HG03460 (cell line): ENCODE data around the gene PALLD.

Experiments
- ATAC-seq: cut with Tn5 transposase; IDR thresholded peaks from one replicate; pipeline ENCODE4 v1.9.1; 2021; ENCODE audit not compliant: unreplicated experiment

Gene PALLD

DNA sequence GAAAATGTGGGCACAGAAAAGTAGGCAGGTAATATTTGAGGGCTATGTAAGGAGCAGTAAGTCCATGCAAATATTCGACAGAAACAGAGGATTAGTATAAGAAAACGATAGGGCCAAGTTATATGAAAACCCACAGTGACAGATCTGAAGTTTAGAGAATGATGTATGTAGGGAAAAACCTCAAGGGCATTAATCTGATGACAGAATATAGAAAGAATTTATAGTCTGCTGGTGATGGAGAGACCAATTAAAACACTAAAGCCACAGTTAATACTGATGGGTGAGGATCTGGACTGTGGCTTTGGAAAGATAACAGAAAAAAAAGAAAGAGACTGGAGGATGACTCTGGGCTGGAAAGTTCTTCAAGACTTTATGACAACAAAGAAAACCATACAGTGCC is 169.7 kb downstream of the PALLD start:
- ATAC-seq = no peak

DNA sequence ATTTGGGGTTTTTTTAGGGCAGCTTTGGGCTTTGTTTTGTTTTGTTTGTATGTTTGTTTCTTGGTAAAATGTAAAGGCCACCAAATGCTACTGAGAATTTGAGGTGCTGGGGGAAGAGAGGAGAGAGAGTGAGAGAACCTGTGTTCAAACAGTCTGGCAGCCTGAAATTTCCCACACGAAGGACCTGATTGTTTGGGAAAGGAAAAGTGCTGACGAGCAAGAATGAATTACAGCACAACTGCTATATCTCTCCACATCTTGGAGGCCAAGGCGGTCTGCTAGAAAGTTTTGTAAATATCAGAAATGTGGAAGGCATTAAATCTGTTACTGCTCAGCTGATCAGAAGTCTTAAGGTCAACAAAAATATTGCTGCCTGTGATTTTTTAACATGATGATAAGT is 170.5 kb downstream of the PALLD start:
- no peak for ATAC-seq

DNA sequence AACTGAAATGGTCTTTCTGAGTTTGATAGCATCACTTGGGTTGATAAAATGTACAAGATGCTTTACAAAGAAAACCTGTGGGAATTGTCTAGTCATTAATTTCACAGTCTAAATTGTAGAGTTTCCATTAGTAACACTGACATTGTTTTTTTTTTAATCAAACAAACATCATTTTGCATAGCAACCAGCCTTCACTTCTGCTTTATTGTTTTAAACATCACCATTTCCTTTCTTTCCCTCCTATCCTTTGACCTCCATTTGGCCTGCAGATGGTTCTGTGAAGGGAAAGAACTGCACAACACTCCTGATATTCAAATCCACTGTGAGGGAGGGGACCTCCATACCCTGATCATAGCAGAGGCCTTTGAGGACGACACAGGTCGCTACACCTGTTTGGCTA is 171.1 kb downstream of the PALLD start:
- no peak for ATAC-seq

GRCh38 chr4:168673476-168673875 is 176.6 kb downstream of the PALLD start:
- no peak for ATAC-seq

DNA sequence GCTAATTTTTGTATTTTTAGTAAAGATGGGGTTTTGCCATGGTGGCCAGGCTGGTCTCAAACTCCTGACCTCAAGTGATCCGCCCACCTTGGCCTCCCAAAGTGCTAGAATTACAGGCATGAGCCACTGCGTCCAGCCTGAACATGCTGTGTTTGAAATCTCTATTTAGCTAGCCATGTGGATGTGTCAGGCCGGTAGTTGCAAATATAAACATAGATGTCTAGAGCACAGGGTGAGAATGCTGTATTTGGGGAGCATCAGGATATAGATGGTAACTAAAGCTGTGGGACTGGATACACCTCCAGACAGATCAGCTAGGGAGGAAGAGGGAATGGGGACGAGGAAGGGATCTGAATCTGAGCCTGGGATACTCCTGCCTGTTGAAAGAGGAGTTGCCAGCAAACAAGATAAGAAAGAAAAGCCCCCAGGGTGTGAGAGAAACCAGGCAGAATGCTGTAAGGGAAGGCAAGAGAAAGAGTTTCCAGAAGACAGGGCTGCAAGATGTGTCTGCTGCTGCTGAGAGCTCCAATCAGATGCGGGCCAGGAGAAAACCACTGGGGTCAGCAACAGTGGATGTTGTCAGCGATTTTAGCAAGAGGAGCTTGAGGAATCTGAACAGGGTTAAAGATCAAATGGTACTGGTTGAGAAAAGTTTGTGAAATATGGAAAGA is 177.4 kb downstream of the PALLD start:
- ATAC-seq = no peak

GRCh38 chr4:168674866-168675265 is 178.0 kb downstream of the PALLD start:
- ATAC-seq = no peak

DNA sequence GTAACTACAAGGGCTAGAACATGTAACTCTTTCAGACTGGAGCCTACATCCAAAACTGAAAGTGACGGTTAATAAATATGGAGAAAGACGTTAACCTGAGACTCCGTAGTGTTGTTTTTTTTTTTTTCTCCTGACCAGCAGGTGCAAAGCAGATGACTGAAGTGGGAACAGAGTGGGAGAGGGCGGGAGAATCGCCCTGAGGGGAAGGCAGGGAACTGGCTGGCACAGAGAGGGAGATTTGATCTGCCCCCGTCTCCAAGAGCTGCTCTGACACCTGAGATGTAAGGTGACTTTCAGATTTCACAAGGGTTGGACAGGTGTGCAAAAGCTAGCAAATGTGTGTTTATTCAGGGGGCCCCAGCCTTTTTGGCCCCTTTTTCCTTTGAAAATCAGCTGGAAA is 180.2 kb downstream of the PALLD start:
- no peak for ATAC-seq

DNA sequence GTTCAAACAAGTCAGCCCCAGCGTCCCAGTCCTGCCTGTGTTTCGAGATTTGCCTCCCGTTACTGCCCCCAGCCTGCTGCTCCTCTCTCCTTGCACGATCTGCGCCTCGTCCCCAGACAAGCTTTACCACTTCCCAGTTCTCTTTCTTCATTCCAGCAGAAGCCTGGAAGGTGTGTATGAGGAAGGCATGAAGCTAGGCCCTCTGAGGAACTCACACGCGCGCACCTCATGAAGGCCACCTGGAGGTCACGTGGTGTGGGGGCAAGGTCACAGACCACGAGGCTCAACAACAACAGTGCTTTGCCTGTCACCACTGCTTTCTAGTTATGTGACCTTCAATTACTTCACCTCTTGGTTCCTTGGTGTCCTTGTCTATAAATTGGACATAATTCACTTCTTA is 181.0 kb downstream of the PALLD start:
- ATAC-seq = no peak

GRCh38 chr4:168678751-168679366 is 182.0 kb downstream of the PALLD start:
- ATAC-seq = no peak

GRCh38 chr4:168679397-168679796 is 182.5 kb downstream of the PALLD start:
- no peak for ATAC-seq

DNA sequence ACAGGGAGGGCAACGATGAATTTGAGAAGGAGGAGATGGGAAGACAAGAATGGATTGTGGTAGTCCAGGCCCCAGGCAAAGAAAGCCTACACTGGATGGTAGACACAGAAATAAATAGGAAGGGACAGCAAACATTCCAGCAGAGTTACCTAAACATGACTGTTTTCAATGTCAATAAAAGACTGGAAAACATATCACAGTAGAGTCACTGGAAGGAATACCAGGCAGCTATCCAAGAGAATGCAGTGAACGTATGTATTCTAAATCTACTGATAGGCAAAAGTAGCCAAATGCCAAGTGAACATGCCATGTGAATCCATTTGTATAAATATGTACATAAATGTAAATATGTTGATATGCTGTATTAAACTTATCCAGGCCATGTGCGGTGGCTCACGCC is 183.0 kb downstream of the PALLD start:
- ATAC-seq = no peak

GRCh38 chr4:168682898-168683500 is 186.1 kb downstream of the PALLD start:
- no peak for ATAC-seq

DNA sequence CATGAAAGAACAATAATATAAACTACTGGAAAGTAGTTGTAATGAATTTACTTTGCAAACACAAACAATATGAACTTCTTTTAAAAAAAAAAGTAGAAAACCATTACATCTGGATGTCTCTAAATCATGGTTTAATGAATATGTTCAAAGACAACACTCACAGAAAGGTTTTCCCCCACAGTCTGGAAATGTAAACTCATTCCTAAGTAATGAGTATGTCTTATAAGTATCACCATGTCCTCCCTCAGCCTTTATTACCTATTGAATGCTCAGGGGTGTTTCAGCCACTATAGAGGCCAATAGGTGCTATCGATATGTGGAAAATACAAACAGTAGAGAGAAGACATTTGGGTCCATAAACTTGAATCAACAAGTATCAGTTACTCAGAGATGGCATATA is 186.7 kb downstream of the PALLD start:
- no peak for ATAC-seq

- ATAC-seq = peak; percentile 94
Measured at GRCh38 chr4:168685136-168685809, 188.4 kb downstream of the PALLD start.

GRCh38 chr4:168688584-168688983 is 191.7 kb downstream of the PALLD start:
- ATAC-seq = no peak

DNA sequence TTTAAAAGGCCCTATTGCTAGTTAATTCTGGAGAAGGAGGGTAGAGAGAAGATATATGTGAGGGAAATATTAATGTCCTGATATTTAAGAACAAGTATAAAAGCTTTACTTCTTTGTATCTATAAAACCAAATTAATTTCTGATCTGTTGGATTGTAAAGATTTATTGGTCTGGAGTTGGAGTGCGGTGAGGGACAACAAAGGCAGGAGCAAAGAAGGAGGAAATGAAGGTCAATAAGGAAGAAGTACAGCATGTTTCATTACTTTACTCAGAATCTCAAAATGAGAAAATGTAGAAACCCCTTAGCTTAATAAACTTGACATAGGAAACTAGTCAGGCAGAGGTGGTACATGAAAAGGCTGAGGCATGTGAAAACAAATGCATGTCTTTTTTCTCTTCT is 192.9 kb downstream of the PALLD start:
- no peak for ATAC-seq

GRCh38 chr4:168690199-168690598 is 193.3 kb downstream of the PALLD start:
- no peak for ATAC-seq

GRCh38 chr4:168691631-168692369 is 194.9 kb downstream of the PALLD start:
- no peak for ATAC-seq

DNA sequence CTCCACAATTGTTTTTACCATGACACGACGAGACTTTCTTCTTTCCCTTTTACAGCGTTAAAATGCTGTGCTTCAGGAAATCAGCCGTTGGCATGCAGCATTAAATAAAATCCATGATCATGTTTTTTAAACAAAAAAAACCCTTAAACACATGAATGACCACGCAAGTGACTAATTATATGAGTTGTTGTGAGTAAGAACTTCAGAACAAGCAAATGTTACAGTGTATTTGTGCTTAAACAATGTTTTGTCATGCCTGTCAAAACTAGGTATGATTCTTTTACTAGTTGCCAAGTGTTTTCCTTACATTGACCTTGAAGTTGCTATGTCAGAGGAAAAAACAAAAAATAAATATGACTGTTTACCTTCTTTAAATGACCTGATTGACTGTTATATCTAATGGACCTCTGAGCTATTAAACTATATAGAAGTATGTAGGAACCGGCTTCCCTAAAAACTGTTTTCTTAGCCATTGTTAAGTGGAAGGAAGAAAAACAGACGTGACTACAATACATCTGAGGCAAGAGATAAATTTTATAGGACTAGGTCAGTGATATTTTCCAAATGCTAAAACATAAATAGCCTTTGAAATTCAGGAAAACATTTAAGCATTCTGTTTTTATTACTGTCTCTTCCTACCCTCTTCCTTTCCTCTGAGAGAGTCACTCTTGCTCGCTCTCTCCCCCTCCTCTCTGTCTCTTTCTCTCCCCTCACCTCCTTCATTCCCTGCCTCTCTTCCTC is 197.1 kb downstream of the PALLD start:
- ATAC-seq = no peak

DNA sequence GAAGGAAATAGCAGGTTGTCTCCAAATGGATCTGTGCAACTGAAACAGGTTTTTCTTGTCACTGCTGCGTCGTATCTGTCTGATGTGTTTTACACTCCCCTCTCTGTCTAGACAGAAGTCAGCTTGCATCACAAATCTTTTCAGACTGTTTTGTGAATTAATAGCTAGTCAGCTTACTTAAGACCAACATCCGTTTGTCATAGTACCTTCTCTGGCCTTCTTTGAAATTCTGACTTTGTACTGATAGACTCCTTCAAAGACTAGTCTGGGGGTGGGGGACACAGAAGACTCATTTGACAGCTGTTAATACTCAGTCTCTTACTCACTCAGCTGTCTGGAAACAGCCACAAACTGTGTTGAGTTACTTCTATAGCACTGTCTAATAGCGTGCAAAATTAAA is 197.8 kb downstream of the PALLD start:
- no peak for ATAC-seq

GRCh38 chr4:168695288-168695687 is 198.4 kb downstream of the PALLD start:
- no peak for ATAC-seq
